ENCODE results near the gene RC3H2. TPM values are rescaled to one million over a fixed set of nuclear protein-coding genes. Genes with fewer than 3 reads are reported as not detected.
"Not testable (repeated sequence)": the region's sequence is repeated elsewhere in the genome, so short reads cannot be mapped to it uniquely, and the experiment has no call there.

RC3H2 gene
- total RNA-seq, 4 donors from 2014 or later: 24.2 to 30.9 (median 27.1) TPM

- peak; percentile 60 to 95 for DNase-seq (ENCODE audit: low spot score in 2 of 2)
- intact Hi-C loops (cut with DNase I; ENCODE audit: low total_unique reads): loop anchor here (2.0 kb wide), 1 partner anchor 346 kb away; no protein-coding TSS in a partner anchor
Measured at GRCh38 chr9:122810306-122810946, 94.7 kb downstream of the RC3H2 start.

GRCh38 chr9:122809261-122809660 is 95.9 kb downstream of the RC3H2 start:
- intact Hi-C loops (cut with DNase I; ENCODE audit: low total_unique reads); H3K4me3 ChIP-seq (ENCODE audit: low read depth, poor library complexity, severe bottlenecking): not testable (repeated sequence)

More at GRCh38 chr9:122810306-122810946, 94.7 kb downstream of the RC3H2 start:
- no peak overlapping the region for H3K4me3 ChIP-seq (ENCODE audit: low read depth, poor library complexity, severe bottlenecking)
- TF ChIP-seq, protein P1, sequence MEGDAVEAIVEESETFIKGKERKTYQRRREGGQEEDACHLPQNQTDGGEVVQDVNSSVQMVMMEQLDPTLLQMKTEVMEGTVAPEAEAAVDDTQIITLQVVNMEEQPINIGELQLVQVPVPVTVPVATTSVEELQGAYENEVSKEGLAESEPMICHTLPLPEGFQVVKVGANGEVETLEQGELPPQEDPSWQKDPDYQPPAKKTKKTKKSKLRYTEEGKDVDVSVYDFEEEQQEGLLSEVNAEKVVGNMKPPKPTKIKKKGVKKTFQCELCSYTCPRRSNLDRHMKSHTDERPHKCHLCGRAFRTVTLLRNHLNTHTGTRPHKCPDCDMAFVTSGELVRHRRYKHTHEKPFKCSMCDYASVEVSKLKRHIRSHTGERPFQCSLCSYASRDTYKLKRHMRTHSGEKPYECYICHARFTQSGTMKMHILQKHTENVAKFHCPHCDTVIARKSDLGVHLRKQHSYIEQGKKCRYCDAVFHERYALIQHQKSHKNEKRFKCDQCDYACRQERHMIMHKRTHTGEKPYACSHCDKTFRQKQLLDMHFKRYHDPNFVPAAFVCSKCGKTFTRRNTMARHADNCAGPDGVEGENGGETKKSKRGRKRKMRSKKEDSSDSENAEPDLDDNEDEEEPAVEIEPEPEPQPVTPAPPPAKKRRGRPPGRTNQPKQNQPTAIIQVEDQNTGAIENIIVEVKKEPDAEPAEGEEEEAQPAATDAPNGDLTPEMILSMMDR (IDR thresholded peaks at IDR 0.05): peak in 1 of 3 donors; percentile 78
- TF ChIP-seq POLR2A (IDR thresholded peaks at IDR 0.05): no peak
- WGBS, 2 donors: 1 to 3% methylated on average over 8 of the region's 8 CpGs

GRCh38 chr9:122808141-122808540 is 97.0 kb downstream of the RC3H2 start:
- intact Hi-C loops (cut with DNase I; ENCODE audit: low total_unique reads): no loop called here
- TF ChIP-seq POLR2A (IDR thresholded peaks at IDR 0.05): no peak
- TF ChIP-seq, protein P1 (IDR thresholded peaks at IDR 0.05): no peak
- 86 to 95% methylated on average over 3 of the region's 3 CpGs for WGBS, 2 donors
- DNase-seq (ENCODE audit: low spot score in 2 of 2): peak in 1 of 2 donors; percentile 17
- H3K4me3 ChIP-seq (ENCODE audit: low read depth, poor library complexity, severe bottlenecking): no peak overlapping the region

More at GRCh38 chr9:122809261-122809660, 95.9 kb downstream of the RC3H2 start:
- DNase-seq (ENCODE audit: low spot score in 2 of 2): peak in 1 of 2 donors; percentile 59
- 54 to 58% methylated on average over 7 of the region's 7 CpGs for WGBS, 2 donors

DNA sequence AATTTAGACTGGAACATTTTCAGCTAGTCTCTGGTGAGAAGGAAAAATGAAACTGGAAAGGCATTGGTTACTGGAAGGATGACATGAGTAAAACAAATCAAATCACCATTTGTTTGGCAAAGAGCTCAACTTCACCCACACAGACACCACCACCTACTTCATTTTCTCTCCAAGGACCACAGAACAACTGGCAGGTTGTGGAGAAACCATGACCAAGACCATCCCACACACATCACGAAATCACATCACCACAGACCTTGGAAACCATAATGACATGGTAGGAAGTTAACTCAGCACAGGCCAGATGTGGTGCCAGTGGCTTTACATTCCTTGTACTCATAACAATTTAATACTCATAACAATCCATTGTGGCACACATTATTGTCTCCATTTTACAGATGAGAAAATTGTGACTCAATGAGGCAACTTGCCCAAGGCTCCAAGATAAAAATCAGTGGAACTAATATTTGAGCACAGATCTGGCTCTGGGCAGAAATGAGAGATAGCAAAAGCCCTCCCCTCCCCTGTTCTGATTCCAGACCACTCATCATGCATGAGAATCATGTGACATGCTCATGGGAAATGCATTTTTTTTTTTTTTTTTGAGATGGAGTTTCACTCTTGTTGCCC is 97.8 kb downstream of the RC3H2 start:
- 53 to 63% methylated on average over 1 of the region's 1 CpG for WGBS, 2 donors
- H3K4me3 ChIP-seq (ENCODE audit: low read depth, poor library complexity, severe bottlenecking): no peak overlapping the region

DNA sequence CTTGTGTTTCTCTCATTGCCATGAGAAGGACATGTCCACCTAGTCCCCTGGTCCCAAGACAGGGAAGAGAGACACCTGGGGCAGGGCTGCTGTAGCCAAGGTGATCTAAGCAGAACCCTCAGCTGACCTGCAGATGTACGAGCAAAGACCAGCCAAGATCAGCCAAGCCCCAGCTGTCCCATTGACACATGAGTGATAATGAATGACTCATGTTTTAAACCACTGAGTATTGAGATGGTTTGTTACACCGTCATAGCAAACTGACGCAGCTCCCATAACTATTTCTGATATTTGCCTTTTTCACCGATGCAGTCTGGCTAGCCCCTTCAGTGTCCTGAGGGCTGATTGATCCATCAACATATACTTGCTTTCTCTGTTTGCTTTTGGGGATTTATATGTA is 98.5 kb downstream of the RC3H2 start:
- no peak for TF ChIP-seq POLR2A (IDR thresholded peaks at IDR 0.05)
- TF ChIP-seq, protein P1 (IDR thresholded peaks at IDR 0.05): no peak
- no peak overlapping the region for H3K4me3 ChIP-seq (ENCODE audit: low read depth, poor library complexity, severe bottlenecking)
- WGBS, 2 donors: 92 to 94% methylated on average over 4 of the region's 4 CpGs
- intact Hi-C loops (cut with DNase I; ENCODE audit: low total_unique reads): no loop called here
- DNase-seq (ENCODE audit: low spot score in 2 of 2): peak in 1 of 2 donors; percentile 37

More for the DNA sequence above, 97.8 kb downstream of the RC3H2 start:
- intact Hi-C loops (cut with DNase I; ENCODE audit: low total_unique reads): no loop called here
- TF ChIP-seq POLR2A (IDR thresholded peaks at IDR 0.05): no peak
- TF ChIP-seq, protein P1 (IDR thresholded peaks at IDR 0.05): no peak
- peak in 1 of 2 donors; percentile 12 for DNase-seq (ENCODE audit: low spot score in 2 of 2)

All from lower leg skin (tissue), 4 donors.